ENCODE measurements around the gene TAL1.

GRCh38 chr1:47224676-47225399 lies 7.2 kb downstream of the TAL1 start:
- TF ChIP-seq, protein P1, sequence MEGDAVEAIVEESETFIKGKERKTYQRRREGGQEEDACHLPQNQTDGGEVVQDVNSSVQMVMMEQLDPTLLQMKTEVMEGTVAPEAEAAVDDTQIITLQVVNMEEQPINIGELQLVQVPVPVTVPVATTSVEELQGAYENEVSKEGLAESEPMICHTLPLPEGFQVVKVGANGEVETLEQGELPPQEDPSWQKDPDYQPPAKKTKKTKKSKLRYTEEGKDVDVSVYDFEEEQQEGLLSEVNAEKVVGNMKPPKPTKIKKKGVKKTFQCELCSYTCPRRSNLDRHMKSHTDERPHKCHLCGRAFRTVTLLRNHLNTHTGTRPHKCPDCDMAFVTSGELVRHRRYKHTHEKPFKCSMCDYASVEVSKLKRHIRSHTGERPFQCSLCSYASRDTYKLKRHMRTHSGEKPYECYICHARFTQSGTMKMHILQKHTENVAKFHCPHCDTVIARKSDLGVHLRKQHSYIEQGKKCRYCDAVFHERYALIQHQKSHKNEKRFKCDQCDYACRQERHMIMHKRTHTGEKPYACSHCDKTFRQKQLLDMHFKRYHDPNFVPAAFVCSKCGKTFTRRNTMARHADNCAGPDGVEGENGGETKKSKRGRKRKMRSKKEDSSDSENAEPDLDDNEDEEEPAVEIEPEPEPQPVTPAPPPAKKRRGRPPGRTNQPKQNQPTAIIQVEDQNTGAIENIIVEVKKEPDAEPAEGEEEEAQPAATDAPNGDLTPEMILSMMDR (IDR thresholded peaks at IDR 0.05), result no peak
- no peak for TF ChIP-seq POLR2A (IDR thresholded peaks at IDR 0.05)
- no peak for TF ChIP-seq EP300 (IDR thresholded peaks at IDR 0.05)
